GM21528 (cell line): ENCODE results near the gene UBE2L6.

Source experiments
- ATAC-seq: cut with Tn5 transposase; IDR thresholded peaks from one replicate; pipeline ENCODE4 v1.9.1; 2021; ENCODE audit warnings: mild to moderate bottlenecking, moderate library complexity; ENCODE audit not compliant: unreplicated experiment, low FRiP score

UBE2L6 gene

GRCh38 chr11:57567515-57568329 lies at the start of gene UBE2L6:
Gene UBE2L6, minus strand, starts transcription at chr11:57567672. Its CDS starts 61 bp downstream, at chr11:57567611.
- ATAC-seq, result peak; percentile 74

GRCh38 chr11:57616595-57616994 lies 49.1 kb upstream of the UBE2L6 start:
- no peak for ATAC-seq

- no peak for ATAC-seq
Measured at GRCh38 chr11:57615308-57615707, 47.8 kb upstream of the UBE2L6 start.

- ATAC-seq, result no peak
Measured at GRCh38 chr11:57614234-57614772, 46.8 kb upstream of the UBE2L6 start.

GRCh38 chr11:57610170-57610569 lies 42.7 kb upstream of the UBE2L6 start:
- ATAC-seq, result no peak

GRCh38 chr11:57605028-57605420 lies 37.6 kb upstream of the UBE2L6 start:
- ATAC-seq, result no peak

- no peak for ATAC-seq
Measured at GRCh38 chr11:57604296-57605027, 37.0 kb upstream of the UBE2L6 start.

GRCh38 chr11:57601297-57601696 lies 33.8 kb upstream of the UBE2L6 start:
- no peak for ATAC-seq

GRCh38 chr11:57599381-57599780 lies 31.9 kb upstream of the UBE2L6 start:
- ATAC-seq, result no peak

GRCh38 chr11:57598831-57599155 lies 31.3 kb upstream of the UBE2L6 start:
- ATAC-seq, result no peak

GRCh38 chr11:57597916-57598830 lies 30.7 kb upstream of the UBE2L6 start:
- ATAC-seq, result no peak

GRCh38 chr11:57597461-57597915 lies 30.0 kb upstream of the UBE2L6 start, which contains the start of gene SERPING1:
Gene SERPING1, plus strand, starts transcription at chr11:57597685. Its CDS starts 586 bp downstream, at chr11:57598271.
- ATAC-seq, result no peak

GRCh38 chr11:57596266-57596885 lies 28.9 kb upstream of the UBE2L6 start:
- no peak for ATAC-seq

GRCh38 chr11:57588046-57588710 lies 20.7 kb upstream of the UBE2L6 start:
- ATAC-seq, result no peak

GRCh38 chr11:57586711-57587245 lies 19.3 kb upstream of the UBE2L6 start:
- ATAC-seq, result no peak

GRCh38 chr11:57585301-57585700 lies 17.8 kb upstream of the UBE2L6 start:
- no peak for ATAC-seq

- no peak for ATAC-seq
Measured at GRCh38 chr11:57584341-57584740, 16.9 kb upstream of the UBE2L6 start.

- no peak for ATAC-seq
Measured at GRCh38 chr11:57574061-57574460, 6.6 kb upstream of the UBE2L6 start.

GRCh38 chr11:57571606-57572005 lies 4.1 kb upstream of the UBE2L6 start:
- ATAC-seq, result no peak
